Endothelial cell of umbilical vein (primary cell): ENCODE data around the gene RIMBP2. TPM values are rescaled to one million over a fixed set of nuclear protein-coding genes. Genes with fewer than 3 reads are reported as not detected.

Experiments used
- BruUV-seq: library from RNA; stranded (reverse); fragments of 400-500 nt; replicated peaks from 2 replicates; lab custom pipeline; 2021; lab: Mats Ljungman, UMichigan
- CTCF ChIA-PET: fragments of 300-600, 350-600 bp; sonication (Branson Sonifier 250); formaldehyde crosslinking; loops from one replicate; lab custom pipeline; 2021; ENCODE audit warnings: antibody characterized with exemption, inconsistent platforms; lab: Charles Lee
- POLR2A ChIA-PET: fragments of 300-600, 350-600 bp; sonication (Branson Sonifier 250); formaldehyde crosslinking; loops from one replicate; lab custom pipeline; 2021; ENCODE audit warnings: antibody characterized with exemption, inconsistent platforms; lab: Charles Lee
- DNase-seq: peaks from one replicate; pipeline ENCODE4 v3.0.0-alpha.2; 2011; ENCODE audit warnings: low read depth, low spot score
- FAIRE-seq: peaks from 2 replicates; lab custom pipeline; 2011; peaks lifted over from hg19 to GRCh38; lab: Jason Lieb, UNC
- H2AFZ ChIP-seq: 2 replicates; pipeline ENCODE4 v1.6.0; 2012; ENCODE audit warnings: low read depth, low read length, control low read depth, inconsistent platforms
- H3K27ac ChIP-seq: 2 replicates; pipeline ENCODE4 v1.5.1; 2011; ENCODE audit warnings: low read depth, mild to moderate bottlenecking, control low read depth, low read length, moderate library complexity; ENCODE audit not compliant: insufficient read depth
- H3K27me3 ChIP-seq, 2 experiments: 2 replicates each; pipeline versions ENCODE4 v1.6.0 to v1.6.1; 2011; ENCODE audit warnings: low read length in 2 of 2, mixed read lengths in 1 of 2; ENCODE audit not compliant: control insufficient read depth in 2 of 2, insufficient read depth in 2 of 2
- H3K36me3 ChIP-seq, 2 experiments: 2 replicates in 1 of 2; 3 replicates in 1 of 2; pipeline ENCODE4 v1.5.1; 2011; ENCODE audit warnings: low read length in 2 of 2, mild to moderate bottlenecking in 1 of 2, moderate library complexity in 1 of 2; ENCODE audit not compliant: control insufficient read depth in 2 of 2, insufficient read depth in 2 of 2; ENCODE audit errors: extremely low read depth in 1 of 2
- H3K4me1 ChIP-seq: 3 replicates; pipeline ENCODE4 v1.5.1; 2011; ENCODE audit warnings: mild to moderate bottlenecking, low read length; ENCODE audit not compliant: control insufficient read depth, insufficient read depth; ENCODE audit errors: extremely low read depth
- H3K4me2 ChIP-seq: 2 replicates; pipeline ENCODE4 v1.6.1; 2011; ENCODE audit warnings: low read length, control low read depth, mixed read lengths; ENCODE audit not compliant: insufficient read depth
- H3K4me3 ChIP-seq, 3 experiments: fragments of 200-600 bp in 1 of 3; sonication (generic), shearing (Covaris generic) in 1 of 3; replicated peaks in 1 of 3; 2 replicates each; pipeline ENCODE4 v1.5.1; 2011 to 2016; ENCODE audit warnings: control low read depth in 3 of 3, low read length in 3 of 3, mild to moderate bottlenecking in 2 of 3, inconsistent platforms in 1 of 3, low read depth in 1 of 3, moderate library complexity in 1 of 3; ENCODE audit not compliant: insufficient read depth in 1 of 3
- H3K79me2 ChIP-seq: 2 replicates; pipeline ENCODE4 v1.6.0; 2012; ENCODE audit warnings: low read length, inconsistent platforms; ENCODE audit not compliant: control insufficient read depth, insufficient read depth
- H3K9ac ChIP-seq: replicated peaks from 2 replicates; pipeline ENCODE3; 2011; ENCODE audit warnings: low read length, control low read depth; ENCODE audit not compliant: insufficient read depth; ENCODE audit errors: extremely low read depth
- H3K9me1 ChIP-seq: replicated peaks from 3 replicates; pipeline ENCODE4 v1.6.0; 2011; ENCODE audit warnings: mild to moderate bottlenecking, low read length; ENCODE audit not compliant: control insufficient read depth, insufficient read depth; ENCODE audit errors: extremely low read depth
- H3K9me3 ChIP-seq: replicated peaks from 2 replicates; pipeline ENCODE4 v1.5.1; 2012; ENCODE audit warnings: low read length, inconsistent platforms; ENCODE audit not compliant: control insufficient read depth, insufficient read depth
- H4K20me1 ChIP-seq: replicated peaks from 2 replicates; pipeline ENCODE3; 2011; ENCODE audit warnings: mild to moderate bottlenecking, low read length; ENCODE audit not compliant: control insufficient read depth, insufficient read depth; ENCODE audit errors: extremely low read depth
- CTCF ChIP-seq, 2 donors: IDR thresholded peaks; 1 replicate in 1 of 2; 2 replicates in 1 of 2; pipeline ENCODE4 v1.5.1; 2011; ENCODE audit warnings: low read length in 2 of 2, mild to moderate bottlenecking in 2 of 2, moderate library complexity in 2 of 2, control low read depth in 1 of 2, inconsistent platforms in 1 of 2, low read depth in 1 of 2; ENCODE audit not compliant: insufficient read depth in 1 of 2; ENCODE audit errors: extremely low read depth in 1 of 2
- EZH2 ChIP-seq: IDR thresholded peaks from 2 replicates; pipeline ENCODE4 v1.6.1; 2012; ENCODE audit warnings: borderline replicate concordance, low read depth, mild to moderate bottlenecking, moderate library complexity, low read length, inconsistent platforms; ENCODE audit not compliant: severe bottlenecking
- FOS ChIP-seq: IDR thresholded peaks from 2 replicates; pipeline ENCODE4 v1.6.1; 2011; ENCODE audit warnings: mild to moderate bottlenecking, low read length, moderate library complexity, borderline replicate concordance; ENCODE audit not compliant: insufficient read depth
- GATA2 ChIP-seq: IDR thresholded peaks from 2 replicates; pipeline ENCODE4 v1.7.0; 2011; ENCODE audit warnings: low read depth, mild to moderate bottlenecking, moderate library complexity, mixed read lengths, low read length; ENCODE audit not compliant: insufficient read length, insufficient read depth
- JUN ChIP-seq: IDR thresholded peaks from 2 replicates; pipeline ENCODE4 v1.6.1; 2011; ENCODE audit warnings: borderline replicate concordance, low read depth; ENCODE audit not compliant: insufficient read length, insufficient read depth
- MAX ChIP-seq: IDR thresholded peaks from 2 replicates; pipeline ENCODE4 v1.6.1; 2011; ENCODE audit not compliant: insufficient read depth, insufficient read length
- MYC ChIP-seq: IDR thresholded peaks from one replicate; pipeline ENCODE4 v1.6.1; 2011; ENCODE audit warnings: mild to moderate bottlenecking, low read depth, low read length
- POLR2A ChIP-seq: IDR thresholded peaks from 2 replicates; pipeline ENCODE4 v1.6.1; 2012; ENCODE audit warnings: low read depth, mild to moderate bottlenecking, control low read depth, low read length
- POLR2AphosphoS5 ChIP-seq: IDR thresholded peaks from 2 replicates; pipeline ENCODE4 v1.6.1; 2012; ENCODE audit warnings: low read depth, mild to moderate bottlenecking, control low read depth, low read length, moderate library complexity; ENCODE audit not compliant: insufficient read depth
- dilution Hi-C: fragments of 300-500 bp; cut with MboI; formaldehyde crosslinking; loops from one replicate; pipeline ENCODE4 v1.15.0; 2019; ENCODE audit warnings: low sequenced_read_pairs; ENCODE audit not compliant: extremely low pct_ligation_motif_present
- intact Hi-C: fragments of 100-400 bp; cut with micrococcal nuclease; formaldehyde crosslinking; loops from one replicate; pipeline ENCODE4 v1.10.0; 2022
- polyA plus RNA-seq, 4 experiments: library from polyadenylated mRNA; depleted of rRNA in 3 of 4; stranded (reverse) in 3 of 4; unstranded in 1 of 4; fragments of >200 nt; gene quantifications; 2 replicates each; pipeline versions ENCODE4 v1.2.1 to v1.2.3, GENCODE V29; 2011 to 2012; ENCODE audit warnings: missing spikeins in 1 of 4
- total RNA-seq: library from RNA; stranded (reverse); gene quantifications from 2 replicates; pipeline ENCODE4 v1.2.3, GENCODE V29; 2021

RIMBP2 gene
- total and polyA plus RNA-seq, 2 donors (not counting 3 experiments of a cell fraction or from before 2014, with no cell fraction given), result 0.04 TPM; not detected in 1

GRCh38 chr12:130645751-130646150, 70.3 kb downstream of the RIMBP2 start:
- no peaks in the 10 kb centered on the region for H3K36me3 ChIP-seq
- no peaks in the 10 kb centered on the region for H3K4me1 ChIP-seq
- peaks cover 6% of the 10 kb centered on the region for H3K9me3 ChIP-seq
- ChIA-PET POLR2A (no interaction called here), CTCF (no interaction called here)
- H2AFZ ChIP-seq, result no peak overlapping the region
- no peaks in the 10 kb centered on the region for H3K27me3 ChIP-seq
- H3K4me3 ChIP-seq, result no peak overlapping the region
- dilution Hi-C loops (no loop called here), intact Hi-C loops (no loop called here)
- BruUV-seq, result no TSS peak
- H3K27ac ChIP-seq, result no peak overlapping the region
- no peak for FAIRE-seq
- H3K79me2 ChIP-seq, result no peaks in the 10 kb centered on the region
- no peak overlapping the region for H3K4me2 ChIP-seq
- H3K9ac ChIP-seq, result no peak overlapping the region
- no peaks in the 10 kb centered on the region for H4K20me1 ChIP-seq
- no peaks in the 10 kb centered on the region for H3K9me1 ChIP-seq
- TF ChIP-seq EZH2 (no peak), JUN (no peak), CTCF (IDR thresholded peaks at IDR 0.05; ENCODE audit: extremely low read depth in 1 of 2, insufficient read depth in 1 of 2, low read depth in 1 of 2, low read length in 2 of 2) (no peak), POLR2AphosphoS5 (no peak), FOS (no peak), MAX (no peak), GATA2 (no peak), MYC (no peak), POLR2A (no peak)
- no peak for DNase-seq
